Measurements from ENCODE around the gene KLHDC2.
A peak's percentile ranks its signal among the peaks of the same experiment; 100 is the strongest.
"Not testable (repeated sequence)": the region's sequence is repeated elsewhere in the genome, so short reads cannot be mapped to it uniquely, and the experiment has no call there.

KLHDC2 gene

GRCh38 chr14:49767571-49768300 is at the start of gene KLHDC2:
Gene KLHDC2, plus strand, starts transcription at chr14:49768153. Its CDS starts 316 bp downstream, at chr14:49768469.
- DNase-seq: peak; percentile 94

GRCh38 chr14:49720744-49721143 is 47.2 kb upstream of the KLHDC2 start:
- DNase-seq: no peak

GRCh38 chr14:49721733-49722435 is 46.1 kb upstream of the KLHDC2 start:
- not testable (repeated sequence) for DNase-seq

- no peak for DNase-seq
Measured at GRCh38 chr14:49727171-49727570, 40.8 kb upstream of the KLHDC2 start.

- no peak for DNase-seq
Measured at GRCh38 chr14:49732896-49733295, 35.1 kb upstream of the KLHDC2 start.

GRCh38 chr14:49733836-49734235 is 34.1 kb upstream of the KLHDC2 start:
- no peak for DNase-seq

- DNase-seq: not testable (repeated sequence)
Measured at GRCh38 chr14:49735669-49736068, 32.3 kb upstream of the KLHDC2 start.

GRCh38 chr14:49745191-49745590 is 22.8 kb upstream of the KLHDC2 start:
- DNase-seq: no peak

- not testable (repeated sequence) for DNase-seq
Measured at GRCh38 chr14:49746476-49746875, 21.5 kb upstream of the KLHDC2 start.

GRCh38 chr14:49754570-49755097 is 13.3 kb upstream of the KLHDC2 start:
- no peak for DNase-seq

- DNase-seq: no peak
Measured at GRCh38 chr14:49755378-49755777, 12.6 kb upstream of the KLHDC2 start.

GRCh38 chr14:49761839-49762551 is 6.0 kb upstream of the KLHDC2 start:
- no peak for DNase-seq

GRCh38 chr14:49766839-49767238 is 1.1 kb upstream of the KLHDC2 start:
- DNase-seq: peak; percentile 43

GRCh38 chr14:49767270-49767570 is 733 bp upstream of the KLHDC2 start:
- DNase-seq: no peak

- peak; percentile 72 for DNase-seq
Measured at GRCh38 chr14:49768301-49769121, 558 bp downstream of the KLHDC2 start.

- DNase-seq: no peak
Measured at GRCh38 chr14:49769171-49769570, 1.2 kb downstream of the KLHDC2 start.

GRCh38 chr14:49769581-49770211 is 1.7 kb downstream of the KLHDC2 start:
- DNase-seq: peak; percentile 61

GRCh38 chr14:49770212-49770817 is 2.4 kb downstream of the KLHDC2 start:
- DNase-seq: peak; percentile 55

GRCh38 chr14:49771691-49772090 is 3.7 kb downstream of the KLHDC2 start:
- not testable (repeated sequence) for DNase-seq

GRCh38 chr14:49774106-49774505 is 6.2 kb downstream of the KLHDC2 start:
- no peak for DNase-seq

- no peak for DNase-seq
Measured at GRCh38 chr14:49778421-49778820, 10.5 kb downstream of the KLHDC2 start.

- not testable (repeated sequence) for DNase-seq
Measured at GRCh38 chr14:49781040-49781439, 13.1 kb downstream of the KLHDC2 start.
